OCI-M2 (cell line): ENCODE data around the gene ANKS6.

Source experiments
- DNase-seq: peaks from one replicate; lab custom pipeline; 2025; ENCODE audit not compliant: unreplicated experiment; lab: John Stamatoyannopoulos, UW

ANKS6 gene

DNA sequence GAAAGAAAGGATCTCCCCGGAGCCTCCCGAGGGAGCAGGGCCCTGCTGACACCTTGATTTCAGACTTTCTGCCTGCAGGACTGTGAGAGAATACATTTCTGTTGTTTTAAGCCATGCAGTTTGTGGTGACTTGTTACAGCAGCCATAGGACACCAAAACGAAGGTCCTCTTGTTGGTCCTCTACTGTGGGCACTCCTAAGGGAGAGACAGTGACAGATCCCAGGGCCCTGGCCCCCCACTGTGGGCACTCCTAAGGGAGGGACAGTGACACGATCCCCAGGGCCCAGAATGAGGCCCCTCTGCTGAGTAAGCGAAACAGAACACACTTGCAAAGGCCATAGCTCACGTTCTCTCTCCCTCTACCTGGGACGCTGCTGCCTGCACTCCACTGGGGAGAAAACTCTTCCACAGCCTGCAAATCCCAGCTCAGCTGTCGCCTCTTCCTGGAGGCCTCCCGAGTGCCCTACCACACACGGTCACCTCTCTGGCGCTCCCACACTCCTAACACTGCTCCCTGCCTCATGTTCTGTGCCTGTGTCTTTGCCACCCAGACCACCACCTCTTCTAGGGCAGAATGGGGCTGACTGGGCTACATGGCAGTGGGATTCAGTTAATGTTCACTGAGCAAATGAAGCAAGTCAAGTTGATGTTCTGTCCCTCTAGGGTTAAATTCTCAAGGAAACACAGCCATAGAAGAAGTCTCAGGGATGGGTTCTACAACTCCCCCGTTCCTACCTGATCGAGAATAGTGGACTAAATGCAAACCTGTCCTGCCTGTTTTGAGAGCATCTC, 23.8 kb downstream of the ANKS6 start:
- no peak for DNase-seq

DNA sequence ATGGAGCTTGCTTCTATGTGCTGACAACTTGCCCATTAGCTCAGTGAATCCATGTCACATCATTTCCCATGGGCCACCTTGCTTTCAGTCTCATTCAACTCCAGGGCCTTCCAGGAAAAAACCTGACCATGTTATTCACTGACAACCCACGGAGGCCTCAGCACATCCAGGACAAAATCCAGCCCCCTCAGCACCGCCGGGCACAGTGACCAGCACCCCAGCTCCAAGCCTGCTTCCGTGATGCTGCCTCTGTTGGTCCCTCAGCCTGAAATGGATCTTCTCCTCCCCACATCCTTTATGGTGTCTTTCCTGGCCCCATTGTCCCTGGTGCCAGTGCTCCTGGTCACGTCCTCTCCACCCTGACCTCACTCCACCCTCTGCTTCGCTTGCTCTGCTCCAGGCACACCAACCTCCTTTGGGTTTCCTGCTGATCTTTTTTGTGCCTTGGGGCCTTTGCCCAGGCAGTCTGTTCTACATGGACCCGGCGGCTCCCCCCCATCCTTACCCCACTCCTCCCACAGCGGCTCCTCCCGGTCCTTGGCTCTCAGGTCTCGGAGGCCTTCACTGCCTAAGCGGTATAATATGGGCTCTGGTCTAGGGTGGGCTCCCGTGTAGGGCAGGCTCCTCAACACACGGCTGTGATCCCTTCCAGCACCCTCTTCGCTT, 25.0 kb downstream of the ANKS6 start:
- DNase-seq = no peak

DNA sequence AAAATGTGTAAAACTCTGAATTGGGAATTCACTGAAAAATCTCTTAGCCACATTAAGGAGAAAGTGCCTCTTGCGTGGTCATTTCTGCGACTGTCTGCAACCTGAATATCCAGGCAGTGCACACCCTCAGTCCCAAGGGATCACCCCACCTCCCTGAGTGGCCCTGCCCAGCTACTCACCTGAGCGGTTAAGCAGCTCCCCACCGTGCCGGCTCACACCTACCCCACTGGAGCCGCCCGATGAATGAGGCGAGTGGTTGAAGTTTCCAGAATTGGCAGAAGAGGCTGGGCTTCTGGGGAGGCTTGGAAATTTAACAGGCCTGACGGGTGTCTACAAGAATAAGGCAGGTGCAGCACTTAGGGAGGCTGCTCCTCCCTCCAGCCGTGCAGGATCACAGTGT, 25.6 kb downstream of the ANKS6 start:
- no peak for DNase-seq

DNA sequence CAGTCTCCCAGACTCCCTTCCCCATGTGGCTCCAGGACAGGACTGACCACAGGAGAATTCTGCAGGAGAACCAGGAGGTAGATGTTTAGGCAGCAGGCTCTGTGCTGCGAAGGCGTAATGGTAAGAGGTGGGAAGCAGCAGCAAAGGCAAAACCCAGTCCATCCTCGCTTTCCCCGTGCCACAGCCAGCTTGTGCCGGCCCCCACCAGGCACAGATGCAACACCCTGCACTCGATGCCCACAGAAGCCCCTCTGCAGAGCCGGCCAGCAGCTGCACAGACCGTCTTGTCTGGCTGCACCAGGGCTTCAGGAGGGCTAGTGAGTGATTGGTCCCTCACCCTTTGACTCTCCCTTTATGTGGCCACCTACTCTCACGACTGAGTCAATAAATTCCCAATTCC, 28.0 kb downstream of the ANKS6 start:
- no peak for DNase-seq

DNA sequence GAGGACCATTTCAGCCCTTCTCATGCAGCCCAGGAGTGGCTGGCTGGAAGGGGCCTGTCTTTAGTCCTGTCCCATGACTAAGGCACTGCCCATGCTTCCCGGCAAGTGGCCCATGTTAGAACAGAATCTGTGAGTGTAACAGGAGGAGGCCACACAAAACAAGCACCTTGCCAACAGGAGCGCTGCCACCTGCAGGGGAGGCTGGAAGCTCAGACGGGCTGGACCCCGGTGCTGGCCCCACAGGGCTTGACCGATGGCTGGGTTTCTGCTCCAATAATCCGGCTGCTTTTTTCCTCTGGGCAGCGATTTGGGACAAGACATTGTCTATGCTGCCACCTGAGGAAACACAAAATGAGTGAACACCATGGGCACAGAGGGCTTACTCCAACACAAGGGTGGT, 28.4 kb downstream of the ANKS6 start:
- DNase-seq = no peak

DNA sequence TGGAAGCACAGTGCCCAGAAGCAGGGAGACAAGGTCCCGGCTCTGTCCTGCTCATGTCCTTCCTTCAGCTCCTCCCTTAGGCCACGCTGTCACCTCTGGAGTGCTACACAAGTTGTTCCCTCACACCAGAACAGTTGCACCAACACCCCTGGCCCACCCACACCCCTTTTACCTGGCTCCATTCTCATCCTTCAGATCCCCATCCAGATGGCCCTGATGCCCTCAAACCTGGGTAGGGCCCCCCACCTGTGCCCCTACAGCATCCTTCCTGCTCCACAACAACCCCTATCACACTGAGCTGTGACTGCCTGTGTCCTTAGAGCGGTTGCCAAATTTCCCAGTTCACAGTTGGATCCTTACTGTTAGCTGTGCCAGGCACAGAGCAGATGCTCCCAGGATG, 29.2 kb downstream of the ANKS6 start:
- DNase-seq = no peak

DNA sequence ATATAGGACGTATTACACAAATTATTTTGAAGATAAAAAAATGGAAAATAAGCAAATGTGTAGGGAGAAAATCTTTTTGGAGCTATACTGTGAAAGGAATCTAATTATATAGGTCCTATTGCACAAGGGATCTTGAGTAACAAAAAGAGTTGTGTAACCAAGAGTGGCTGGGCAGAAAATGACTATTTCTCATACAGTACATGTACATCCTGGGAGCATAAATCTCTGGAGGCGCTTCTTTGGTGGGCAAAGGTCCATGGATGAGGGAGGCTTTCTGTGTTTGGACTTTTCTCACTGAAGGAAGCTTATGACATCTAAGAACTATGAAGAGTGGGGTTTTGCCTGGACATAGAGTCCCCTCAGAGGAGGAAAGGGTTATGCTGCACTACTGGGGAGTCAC, 29.8 kb downstream of the ANKS6 start:
- no peak for DNase-seq

DNA sequence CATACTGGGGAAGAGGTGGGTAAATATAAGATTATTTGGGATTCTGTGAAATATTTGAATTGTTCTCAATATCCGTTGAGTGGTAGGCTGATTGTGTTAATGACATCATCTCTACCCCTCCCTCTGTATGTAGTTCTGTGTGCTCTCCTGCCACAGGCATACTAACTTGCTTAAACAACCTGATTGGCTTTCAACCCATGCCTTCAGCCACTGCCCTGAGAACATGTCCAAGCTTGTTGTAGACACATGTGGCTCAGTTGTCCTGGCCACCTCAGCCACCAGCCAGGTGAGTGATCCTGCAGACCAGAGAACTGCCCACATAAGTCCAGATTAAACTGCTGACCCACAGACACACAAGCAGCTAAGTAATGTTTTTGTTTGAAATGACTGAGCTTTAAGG, 31.1 kb downstream of the ANKS6 start:
- no peak for DNase-seq

DNA sequence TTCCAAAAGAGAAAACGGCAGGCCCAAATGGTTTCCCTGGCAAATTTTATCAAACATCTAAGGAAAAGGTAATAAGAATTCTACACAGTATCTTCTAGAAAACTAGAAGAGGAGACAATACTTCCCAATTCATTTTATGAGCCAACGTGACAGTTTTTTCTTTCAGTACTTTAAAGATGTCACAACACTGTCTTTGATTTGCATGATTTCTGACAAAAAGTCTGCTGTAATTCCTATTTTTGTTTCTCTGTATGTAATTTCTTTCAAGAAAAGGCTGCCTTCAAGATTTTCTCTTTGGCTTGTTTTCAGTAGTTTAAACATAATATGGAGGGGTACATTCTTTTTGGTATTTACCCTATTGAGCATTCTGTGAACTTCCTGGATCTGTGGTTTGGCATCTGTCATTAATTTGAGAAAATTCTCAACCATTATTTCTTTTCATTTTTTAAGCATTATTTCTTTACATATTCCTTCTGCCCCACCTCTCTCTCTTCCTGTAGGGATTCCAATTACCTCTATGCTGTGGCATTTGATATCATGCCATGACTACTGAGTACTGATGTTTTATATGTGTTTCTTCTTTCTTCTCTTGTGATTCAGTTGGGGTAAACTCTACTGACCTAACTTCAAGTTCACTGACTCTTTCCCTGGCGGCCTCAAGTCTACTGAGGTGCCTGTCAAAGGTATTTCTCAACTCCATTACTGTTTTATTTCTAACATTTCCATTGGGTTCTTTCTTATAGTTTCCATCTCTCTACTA, 32.2 kb downstream of the ANKS6 start:
- DNase-seq = no peak

DNA sequence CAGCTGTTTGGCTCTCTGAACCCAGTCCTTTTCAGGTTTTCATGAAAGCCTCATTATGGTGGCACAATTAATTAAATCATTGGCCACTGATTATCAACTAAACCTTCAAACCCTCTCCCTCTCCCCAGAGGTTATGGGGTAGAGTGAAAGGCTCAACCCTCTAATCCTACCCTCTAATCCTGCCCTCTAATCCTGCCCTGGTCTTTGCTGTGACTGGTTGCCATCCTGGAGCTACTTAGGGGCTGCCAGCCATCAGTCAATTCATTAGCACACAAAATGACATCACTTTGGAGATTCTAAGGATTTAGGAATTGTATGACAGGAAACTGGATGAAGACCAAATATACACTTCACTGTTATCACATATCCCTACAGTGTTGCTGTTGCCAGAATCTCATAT, 36.1 kb downstream of the ANKS6 start:
- DNase-seq = no peak

DNA sequence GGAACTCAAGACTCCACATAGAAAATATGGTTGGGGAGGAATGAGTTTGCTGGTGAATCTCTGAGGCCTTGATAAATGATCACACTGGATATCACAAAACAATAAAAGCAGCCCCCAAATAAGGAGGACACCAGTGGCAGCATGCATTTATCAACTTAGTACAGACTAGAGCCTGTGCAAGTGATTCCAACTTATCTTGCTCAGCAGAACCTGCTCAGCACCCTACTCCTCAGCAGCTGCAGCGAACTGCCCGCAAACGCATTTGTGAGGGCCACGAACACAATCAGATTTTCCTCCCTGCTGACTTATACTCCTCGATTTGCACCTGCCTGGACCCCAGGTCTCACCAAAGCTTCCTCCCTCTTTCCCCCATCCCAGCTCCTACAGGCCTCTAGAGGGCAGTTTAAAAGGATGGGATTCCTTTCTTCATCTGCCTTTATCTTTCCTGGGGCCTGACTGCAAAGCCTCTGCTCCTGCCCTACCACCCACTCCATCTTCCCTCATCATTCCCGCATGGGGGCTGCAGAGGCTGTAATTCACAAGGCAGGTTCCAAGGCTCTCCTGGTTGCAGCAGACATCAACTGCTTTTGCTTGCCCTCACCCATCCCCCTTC, 41.2 kb downstream of the ANKS6 start:
- DNase-seq = no peak

DNA sequence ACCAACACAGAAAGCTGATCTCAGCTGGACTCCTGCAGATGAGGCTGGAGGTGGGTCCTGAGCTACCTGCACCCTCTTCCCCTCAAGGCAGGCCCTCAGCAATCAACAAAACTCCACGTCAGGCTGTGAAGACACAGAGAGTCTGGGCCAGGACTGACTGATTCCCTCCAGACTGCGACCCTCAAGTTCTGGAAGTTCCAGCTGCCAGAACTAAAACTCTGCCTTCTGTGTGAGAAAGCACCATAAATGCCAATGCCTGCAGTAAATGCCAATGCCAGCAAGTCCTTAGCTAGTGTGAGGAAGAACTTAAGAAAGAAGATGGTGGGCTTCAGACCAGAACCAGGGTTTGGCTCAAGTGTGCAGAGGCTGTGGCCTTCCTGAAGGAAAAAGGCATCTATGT, 45.1 kb downstream of the ANKS6 start:
- DNase-seq = no peak

DNA sequence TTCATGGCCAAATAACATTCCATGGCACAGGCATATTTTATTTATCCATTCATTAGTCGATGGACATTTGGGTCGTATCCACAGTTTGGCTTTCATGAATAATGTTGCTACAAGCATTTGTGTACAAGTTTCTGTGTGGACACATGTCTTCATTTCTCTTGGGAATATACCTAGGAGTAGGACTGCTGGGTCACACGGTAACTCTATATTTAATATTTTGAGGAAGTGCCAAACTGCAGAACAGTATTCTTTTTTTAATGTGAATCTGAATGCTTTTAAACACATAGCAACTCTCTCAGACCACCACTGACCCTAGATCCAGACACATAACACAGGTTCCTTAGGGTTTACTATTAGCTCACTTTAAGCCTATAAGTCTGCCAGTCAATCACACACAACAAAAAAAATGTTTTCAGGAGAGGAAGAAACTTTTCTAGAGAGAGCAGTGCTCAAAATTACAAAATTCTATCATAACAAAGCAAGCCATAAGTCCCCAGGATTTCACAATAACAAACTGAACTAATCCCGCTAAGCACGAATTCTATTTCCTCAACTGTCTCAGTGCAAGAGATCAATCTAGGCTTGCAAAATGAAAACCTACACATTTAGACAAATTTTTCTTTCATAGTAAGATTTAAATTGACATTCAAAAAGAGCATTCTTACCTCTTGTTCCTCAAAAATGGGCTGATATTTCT, 45.8 kb downstream of the ANKS6 start:
- no peak for DNase-seq

DNA sequence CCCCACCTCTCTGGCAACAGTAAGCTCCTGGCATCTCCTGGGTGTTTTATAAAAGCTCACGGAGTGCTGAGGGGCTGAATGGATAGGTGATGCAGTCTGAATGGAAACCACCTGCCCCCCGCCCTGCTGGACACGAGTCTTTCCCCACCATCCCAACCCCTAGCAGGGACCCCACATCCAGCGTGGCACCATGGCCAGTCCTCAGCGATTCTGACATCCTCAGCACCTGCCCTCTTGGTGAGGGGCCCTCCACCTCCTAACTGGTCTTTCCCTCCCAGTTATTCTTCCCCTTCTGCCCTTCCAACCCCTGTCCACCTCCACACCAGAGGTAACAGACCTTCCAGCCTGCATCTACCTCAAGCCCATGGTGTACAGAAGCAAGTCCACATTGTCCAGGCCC, 48.9 kb downstream of the ANKS6 start:
- DNase-seq = no peak

DNA sequence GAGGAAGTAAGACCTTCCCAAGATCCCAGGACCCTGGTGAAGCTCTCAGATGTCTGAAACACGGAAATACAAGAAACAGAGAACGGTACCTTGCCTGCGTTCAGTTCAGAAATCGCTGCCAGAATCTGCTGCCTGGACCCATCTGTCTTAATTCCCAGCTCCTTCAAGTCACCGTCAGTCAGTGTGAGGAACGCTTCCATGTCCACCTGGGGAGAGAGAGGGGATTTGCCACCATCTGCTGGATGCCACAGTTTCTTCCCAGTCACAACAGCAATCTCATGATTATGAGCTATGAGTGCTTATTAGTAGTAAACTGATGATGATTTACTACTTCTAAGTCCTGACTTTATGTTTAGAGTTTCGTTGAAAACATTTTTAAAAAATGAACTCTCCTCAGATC, 50.9 kb downstream of the ANKS6 start:
- no peak for DNase-seq

DNA sequence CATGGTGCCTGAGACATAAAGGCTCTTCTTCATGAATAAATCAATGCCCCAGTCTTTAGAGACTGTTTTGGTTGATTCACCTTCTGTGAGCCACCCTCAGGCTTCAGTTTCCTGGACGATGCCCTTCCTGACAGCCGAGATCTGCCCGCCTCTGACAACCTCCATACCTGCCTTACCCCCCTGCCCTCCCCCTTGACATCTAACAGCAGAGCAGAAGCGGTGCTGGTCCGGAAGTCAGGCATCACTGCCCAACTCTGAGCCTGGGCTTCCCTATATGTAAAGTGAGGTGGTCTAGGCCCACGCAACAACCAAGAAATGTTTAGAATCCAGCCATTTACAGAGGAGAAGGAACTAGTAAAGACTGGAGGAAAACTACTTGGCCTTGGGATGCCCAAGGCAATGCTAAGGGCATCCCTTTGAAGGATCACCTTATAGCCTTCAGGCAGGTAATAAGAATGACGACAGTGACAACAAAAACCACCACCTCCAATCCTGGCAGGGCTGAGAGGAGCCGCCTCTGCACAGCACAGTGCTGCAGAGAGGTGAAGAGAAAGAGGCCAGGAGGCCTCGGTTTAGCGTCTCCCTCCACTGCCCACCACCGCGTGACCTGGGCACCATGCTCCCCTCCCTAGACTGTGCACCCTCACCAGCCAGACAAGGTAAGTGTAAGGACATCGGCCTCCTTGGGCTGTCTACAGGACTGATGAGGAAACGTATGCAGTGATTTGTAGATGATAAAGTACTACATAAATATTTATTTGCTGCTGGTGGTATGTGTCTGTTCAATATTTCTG, 52.3 kb downstream of the ANKS6 start:
- no peak for DNase-seq

DNA sequence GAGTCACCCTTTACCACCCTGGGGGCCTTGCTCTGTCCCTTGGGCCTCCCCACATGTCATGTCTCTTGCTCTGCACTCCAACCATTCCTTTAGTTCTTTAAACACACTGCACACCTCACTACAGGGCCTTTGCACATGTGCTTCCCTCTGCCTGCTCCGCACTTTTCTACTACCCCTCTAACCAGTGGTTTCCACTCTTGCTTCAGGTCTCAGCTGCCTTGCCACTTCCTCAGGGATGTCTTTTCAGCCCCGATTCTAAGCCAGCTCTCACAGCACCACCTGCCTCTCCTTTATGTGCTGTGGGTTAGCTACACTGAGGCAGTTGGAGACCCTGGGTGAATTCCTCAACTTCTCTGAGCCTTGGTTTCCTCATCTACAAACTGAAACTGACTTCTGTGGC, 53.0 kb downstream of the ANKS6 start:
- no peak for DNase-seq

DNA sequence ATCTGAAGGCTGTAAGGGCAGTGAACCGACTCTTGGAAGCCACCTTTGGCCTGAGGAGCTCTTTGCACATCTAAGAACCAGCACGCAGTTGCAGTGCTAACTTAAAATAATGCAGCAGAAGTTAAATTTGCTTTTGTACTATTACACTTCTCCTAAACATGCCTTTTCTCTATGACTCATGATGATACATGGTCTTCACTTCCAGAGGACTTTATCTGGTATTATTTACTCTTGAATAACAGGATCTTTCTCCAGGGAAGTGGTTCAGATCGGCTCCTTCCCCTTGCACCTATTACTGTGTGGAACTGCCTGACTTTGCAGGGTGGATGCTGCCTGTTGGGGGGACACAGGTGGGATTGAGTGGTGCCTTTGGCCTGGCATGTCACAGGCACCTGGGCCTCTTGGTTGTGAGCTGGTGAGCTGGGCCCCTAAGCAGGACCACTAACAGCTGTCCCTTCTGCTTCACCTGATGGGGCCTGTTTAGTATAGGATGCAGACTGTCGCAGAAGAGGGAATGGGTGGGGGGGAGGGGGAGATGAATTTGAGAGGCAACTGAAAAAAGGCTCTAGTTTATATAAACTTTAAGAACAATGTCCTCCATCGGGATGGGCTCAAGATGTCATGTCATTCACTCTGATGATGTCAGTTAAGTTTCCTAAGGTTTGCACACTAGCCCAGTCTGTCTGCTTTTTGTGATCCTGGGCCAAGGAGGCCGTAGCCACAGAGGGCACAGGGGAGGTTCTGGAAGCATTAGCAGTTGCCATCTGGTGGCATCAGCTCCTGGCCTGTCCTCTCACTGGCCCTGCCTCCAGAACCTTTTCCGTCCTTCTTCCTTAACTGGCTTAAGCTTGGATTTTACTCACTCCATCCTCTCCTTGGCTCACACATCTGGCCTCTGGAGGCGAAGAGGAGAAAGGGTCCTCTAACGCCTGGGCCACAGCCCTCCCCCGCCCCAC, 53.8 kb downstream of the ANKS6 start:
- no peak for DNase-seq

DNA sequence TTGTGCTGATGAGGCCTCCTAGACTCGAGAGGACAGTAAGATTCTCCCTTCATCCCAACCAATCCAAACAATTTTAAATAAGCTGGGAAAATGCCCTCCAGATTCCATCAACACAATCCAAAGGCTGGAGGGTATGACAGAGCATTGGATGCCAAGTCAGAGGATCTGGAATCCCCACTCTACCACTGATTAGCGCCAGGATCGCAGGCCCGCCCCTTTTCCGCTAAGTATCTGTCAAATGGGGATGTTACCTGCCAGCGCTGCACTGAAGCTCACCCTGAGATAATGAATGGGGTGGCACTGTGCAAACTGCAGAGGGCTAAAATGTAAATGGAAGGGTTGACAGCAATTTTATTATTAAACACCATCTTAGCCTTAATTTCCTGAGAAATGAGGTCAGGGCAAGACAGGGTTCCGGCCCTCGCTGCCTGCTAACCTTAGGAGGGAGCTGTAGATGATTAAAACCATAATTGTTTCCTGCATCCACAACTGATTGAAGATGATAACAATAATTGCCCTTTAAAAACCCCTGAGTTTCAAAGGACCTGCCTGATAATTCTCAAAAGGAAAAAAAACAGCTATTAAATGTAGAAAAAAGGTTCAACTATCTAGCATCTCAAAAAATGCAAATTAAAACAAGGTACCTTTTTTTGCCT, 56.0 kb downstream of the ANKS6 start:
- no peak for DNase-seq
